Nephron (organoid): ENCODE measurements around the gene RNF4.

Source experiments
- H3K27ac Mint-ChIP-seq, 3 experiments: 2 replicates each; pipeline ENCODE4 v1.8.0; 2020; ENCODE audit warnings: mixed read lengths in 3 of 3, mild to moderate bottlenecking in 2 of 3, moderate library complexity in 1 of 3
- H3K27me3 Mint-ChIP-seq: 2 replicates; pipeline ENCODE4 v1.8.0; 2021; ENCODE audit warnings: low read depth, mild to moderate bottlenecking, moderate library complexity, mixed read lengths
- H3K36me3 Mint-ChIP-seq: 2 replicates; pipeline ENCODE4 v1.8.0; 2020; ENCODE audit warnings: low read depth, mixed read lengths
- H3K4me1 Mint-ChIP-seq: 2 replicates; pipeline ENCODE4 v1.8.0; 2020; ENCODE audit warnings: mixed read lengths
- H3K4me3 Mint-ChIP-seq, 3 experiments: 2 replicates each; pipeline ENCODE4 v1.8.0; 2020; ENCODE audit warnings: mild to moderate bottlenecking in 3 of 3, mixed read lengths in 3 of 3, moderate library complexity in 2 of 3
- H3K9me3 Mint-ChIP-seq: 2 replicates; pipeline ENCODE4 v1.8.0; 2020; ENCODE audit warnings: mixed read lengths
- TF ChIP-seq, protein P1 (sequence below), 3 experiments: fragments of 200-600 bp; sonication (generic); IDR thresholded peaks; one replicate each; pipeline ENCODE4 v1.5.0; 2021; ENCODE audit warnings: antibody characterized with exemption in 3 of 3; ENCODE audit not compliant: unreplicated experiment in 3 of 3

The RNF4 gene

DNA sequence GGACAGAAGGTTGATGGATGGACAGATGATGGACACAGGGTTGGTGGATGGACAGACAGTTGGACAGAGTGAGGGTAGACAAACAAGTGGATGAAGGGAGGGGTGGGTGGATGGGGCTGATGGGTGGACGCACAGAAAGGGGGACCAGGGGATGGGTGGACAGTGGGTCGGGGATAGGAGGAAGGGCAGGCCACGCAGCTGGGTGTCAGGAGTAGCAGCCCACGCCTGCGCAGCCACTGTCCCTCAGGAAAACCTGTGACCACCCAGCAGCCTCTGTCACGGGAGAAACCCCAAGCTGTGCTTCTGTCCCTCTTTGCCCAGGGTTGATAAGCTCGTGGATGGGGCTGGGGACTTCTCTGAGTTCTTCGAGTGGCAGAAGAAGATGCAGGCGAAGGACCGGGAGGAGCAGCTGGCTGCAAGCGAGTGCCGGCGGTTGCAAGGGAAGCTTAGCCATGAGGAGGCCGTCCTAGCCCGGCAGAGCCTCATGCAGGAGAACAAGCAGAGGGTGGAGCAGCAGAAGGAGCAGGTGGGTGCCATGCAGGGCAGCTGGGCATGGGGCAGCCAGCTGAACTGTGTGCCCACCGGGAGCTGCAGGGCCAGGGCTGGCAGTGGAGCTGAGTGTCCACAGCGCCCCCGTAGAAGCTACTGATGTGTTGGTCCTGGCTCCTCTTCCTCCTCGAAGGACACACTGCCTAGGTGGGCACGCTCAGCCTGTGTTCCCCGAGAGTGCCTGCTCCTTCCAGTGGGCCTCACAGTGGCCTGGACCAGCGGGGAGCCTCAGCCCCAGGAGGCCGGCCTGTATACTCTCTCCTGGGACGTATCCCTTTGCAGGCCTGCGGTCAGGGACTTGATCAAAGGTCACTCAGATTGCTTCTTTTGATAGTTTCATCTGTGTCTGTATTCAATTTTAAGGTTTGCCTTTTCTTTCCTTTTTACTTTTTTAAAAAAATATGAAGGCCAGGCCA is 16.8 kb upstream of the RNF4 start:
- peaks cover 10% of the 10 kb centered on the region for H3K27me3 Mint-ChIP-seq
- H3K36me3 Mint-ChIP-seq: no peaks in the 10 kb centered on the region
- H3K4me1 Mint-ChIP-seq: no peaks in the 10 kb centered on the region
- TF ChIP-seq, protein P1, sequence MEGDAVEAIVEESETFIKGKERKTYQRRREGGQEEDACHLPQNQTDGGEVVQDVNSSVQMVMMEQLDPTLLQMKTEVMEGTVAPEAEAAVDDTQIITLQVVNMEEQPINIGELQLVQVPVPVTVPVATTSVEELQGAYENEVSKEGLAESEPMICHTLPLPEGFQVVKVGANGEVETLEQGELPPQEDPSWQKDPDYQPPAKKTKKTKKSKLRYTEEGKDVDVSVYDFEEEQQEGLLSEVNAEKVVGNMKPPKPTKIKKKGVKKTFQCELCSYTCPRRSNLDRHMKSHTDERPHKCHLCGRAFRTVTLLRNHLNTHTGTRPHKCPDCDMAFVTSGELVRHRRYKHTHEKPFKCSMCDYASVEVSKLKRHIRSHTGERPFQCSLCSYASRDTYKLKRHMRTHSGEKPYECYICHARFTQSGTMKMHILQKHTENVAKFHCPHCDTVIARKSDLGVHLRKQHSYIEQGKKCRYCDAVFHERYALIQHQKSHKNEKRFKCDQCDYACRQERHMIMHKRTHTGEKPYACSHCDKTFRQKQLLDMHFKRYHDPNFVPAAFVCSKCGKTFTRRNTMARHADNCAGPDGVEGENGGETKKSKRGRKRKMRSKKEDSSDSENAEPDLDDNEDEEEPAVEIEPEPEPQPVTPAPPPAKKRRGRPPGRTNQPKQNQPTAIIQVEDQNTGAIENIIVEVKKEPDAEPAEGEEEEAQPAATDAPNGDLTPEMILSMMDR (IDR thresholded peaks at IDR 0.05; ENCODE audit: unreplicated experiment in 3 of 3): no peak
- H3K27ac Mint-ChIP-seq: no peak overlapping the region
- no peaks in the 10 kb centered on the region for H3K9me3 Mint-ChIP-seq
- no peak overlapping the region for H3K4me3 Mint-ChIP-seq

DNA sequence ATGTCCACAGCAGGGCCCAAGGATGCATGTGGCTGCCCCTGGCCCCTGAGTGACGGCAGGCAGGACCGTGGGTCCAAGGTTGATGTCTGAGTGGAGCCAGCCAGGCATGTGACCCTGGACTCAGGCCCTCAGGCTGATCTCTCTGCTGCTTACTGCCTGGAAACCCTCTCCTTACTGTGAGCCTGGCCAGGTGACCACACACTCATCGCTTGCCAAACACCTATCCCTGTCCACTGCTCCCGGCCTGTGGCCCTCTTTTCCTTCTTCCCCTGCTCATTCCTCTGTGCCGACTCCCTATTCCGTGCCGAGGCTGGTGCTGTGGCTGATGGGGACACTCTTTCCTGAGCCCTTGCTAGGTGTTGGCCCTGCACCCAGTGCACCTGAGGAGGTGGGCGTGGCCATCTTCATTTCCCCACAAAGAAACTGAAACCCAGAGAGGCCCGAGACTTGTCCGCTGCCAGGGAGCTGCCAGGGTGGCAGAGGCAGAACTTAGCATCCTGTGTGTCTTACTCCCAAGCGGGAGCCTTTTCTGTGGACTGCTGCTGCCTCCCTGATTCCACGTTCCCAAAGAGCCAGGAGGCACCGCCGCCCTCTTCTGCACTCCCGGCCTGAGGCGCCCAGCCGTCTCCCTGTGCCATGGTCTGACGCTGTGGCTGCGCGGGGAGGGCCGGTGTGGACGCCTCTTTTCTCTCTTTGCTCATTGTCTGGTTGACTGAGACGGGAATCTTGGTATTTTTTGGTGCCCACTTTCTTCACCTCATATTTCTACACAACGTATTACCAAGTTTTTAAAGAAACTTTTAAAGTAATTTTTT is 11.2 kb upstream of the RNF4 start:
- Mint-ChIP-seq H3K27me3 (peaks cover 10% of the 10 kb centered on the region), H3K27ac (no peak overlapping the region), H3K36me3 (no peaks in the 10 kb centered on the region), H3K4me3 (no peak overlapping the region), H3K9me3 (no peaks in the 10 kb centered on the region), H3K4me1 (peaks cover 6% of the 10 kb centered on the region)
- TF ChIP-seq, protein P1 (IDR thresholded peaks at IDR 0.05; ENCODE audit: unreplicated experiment in 3 of 3): no peak

DNA sequence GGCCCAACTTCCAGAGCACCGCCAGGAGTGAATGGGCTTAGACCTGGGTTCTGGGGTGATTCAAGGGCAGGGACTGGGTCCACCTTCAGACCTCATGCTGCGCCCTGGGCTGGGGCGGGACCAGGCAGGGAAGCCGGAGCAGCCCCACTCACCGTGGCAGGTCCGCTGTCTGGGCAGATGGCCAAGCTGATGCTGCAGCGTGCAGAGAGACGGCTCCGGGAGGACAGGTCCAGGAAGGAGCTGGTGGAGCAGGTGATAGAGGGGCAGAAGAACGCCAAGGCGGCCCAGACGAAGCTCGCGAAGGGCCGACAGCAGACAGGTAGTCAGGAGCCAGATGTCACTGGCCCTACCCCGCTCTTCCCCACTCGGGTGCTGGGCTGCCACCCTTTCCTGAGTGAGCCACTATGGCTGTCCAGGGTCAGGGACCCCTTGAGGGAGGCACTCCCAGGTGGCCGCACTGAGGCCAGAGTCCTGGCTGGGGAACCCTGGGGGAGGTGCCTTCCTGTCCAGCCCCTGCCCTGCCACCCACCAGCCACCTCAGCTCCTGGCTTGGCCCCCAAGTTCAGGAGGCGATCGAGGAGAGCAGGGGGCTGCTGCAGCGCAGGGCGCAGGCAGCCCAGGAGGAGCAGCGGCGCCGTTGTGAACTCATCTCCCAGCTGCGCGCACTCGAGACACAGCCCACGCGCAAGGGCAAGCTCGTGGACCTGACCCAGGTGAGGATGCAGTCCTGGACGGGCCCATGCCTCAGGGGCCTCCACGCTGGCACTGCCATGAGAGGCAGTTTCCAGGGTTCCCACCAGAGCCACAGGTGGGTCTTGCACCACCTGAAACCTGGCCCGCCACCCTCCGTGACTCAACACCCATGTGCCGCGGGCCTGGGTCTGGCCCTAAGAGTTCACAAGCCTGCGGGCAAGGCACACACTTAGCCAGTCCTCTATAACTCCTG is 10.1 kb upstream of the RNF4 start:
- no peaks in the 10 kb centered on the region for H3K36me3 Mint-ChIP-seq
- peaks cover 6% of the 10 kb centered on the region for H3K4me1 Mint-ChIP-seq
- H3K9me3 Mint-ChIP-seq: no peaks in the 10 kb centered on the region
- peaks cover 14% of the 10 kb centered on the region for H3K27me3 Mint-ChIP-seq
- H3K4me3 Mint-ChIP-seq: no peak overlapping the region
- H3K27ac Mint-ChIP-seq: no peak overlapping the region
- TF ChIP-seq, protein P1 (IDR thresholded peaks at IDR 0.05; ENCODE audit: unreplicated experiment in 3 of 3): no peak

DNA sequence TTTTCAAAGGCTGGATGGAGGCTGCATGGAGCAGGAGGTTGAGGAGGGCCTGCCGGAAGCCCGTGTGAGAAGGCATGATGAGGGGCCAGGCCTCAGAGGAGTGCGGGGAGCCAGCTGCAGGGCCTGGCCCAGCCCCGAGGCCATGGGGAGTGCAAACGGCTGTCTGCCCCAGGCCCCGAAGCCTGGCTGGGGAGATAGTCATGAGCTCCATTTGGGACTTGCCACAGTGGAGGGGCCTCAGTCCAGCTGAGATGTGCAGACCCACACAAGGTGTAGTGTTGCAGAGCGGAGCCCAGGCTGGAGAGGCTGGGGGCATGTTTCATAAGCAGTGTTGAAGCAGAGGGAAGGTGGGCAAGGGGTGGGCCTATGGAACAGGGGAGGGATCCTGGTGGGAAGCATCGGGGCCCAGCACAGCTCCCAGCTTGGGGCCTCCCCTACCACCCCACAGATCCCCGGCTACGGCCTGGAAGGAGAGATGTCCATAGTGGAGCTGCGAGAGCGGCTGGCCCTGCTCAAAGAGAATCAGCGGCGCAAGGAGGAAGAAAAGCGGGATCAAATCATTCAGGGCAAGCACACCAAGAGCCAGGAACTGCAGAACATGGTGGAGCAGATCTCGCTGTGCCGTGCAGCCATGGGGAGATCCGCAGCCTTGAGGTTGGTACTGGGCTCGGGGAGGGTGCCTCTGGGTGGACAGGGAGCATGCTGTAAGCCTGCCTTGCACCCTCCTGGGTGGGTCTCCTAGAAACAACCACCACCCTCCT is 9.1 kb upstream of the RNF4 start:
- Mint-ChIP-seq H3K4me3 (peak overlapping the region in 1 of 3 experiments; percentile 28), H3K4me1 (peaks cover 6% of the 10 kb centered on the region), H3K27ac (no peak overlapping the region), H3K9me3 (no peaks in the 10 kb centered on the region), H3K27me3 (peaks cover 15% of the 10 kb centered on the region), H3K36me3 (no peaks in the 10 kb centered on the region)
- TF ChIP-seq, protein P1 (IDR thresholded peaks at IDR 0.05; ENCODE audit: unreplicated experiment in 3 of 3): no peak
